Vagina (tissue), 2 donors: ENCODE measurements around the gene CEMIP.

Experiments used
- POLR2A ChIP-seq, 2 donors: fragments of 450-650 bp; IDR thresholded peaks; one replicate each; pipeline ENCODE4 v1.6.1; 2017; ENCODE audit warnings: antibody characterized with exemption in 2 of 2, mild to moderate bottlenecking in 2 of 2, moderate library complexity in 2 of 2
- POLR2AphosphoS5 ChIP-seq, 2 donors: sonication (generic); formaldehyde crosslinking; IDR thresholded peaks; one replicate each; pipeline ENCODE4 v1.9.0; 2017; ENCODE audit warnings: antibody characterized with exemption in 2 of 2, mild to moderate bottlenecking in 2 of 2, low read depth in 1 of 2; ENCODE audit not compliant: insufficient read depth in 1 of 2
- TF ChIP-seq, protein P1 (sequence below), 3 experiments: fragments of 450-650 bp in 2 of 3; fragments of 200-600 bp in 1 of 3; sonication (generic) in 1 of 3; IDR thresholded peaks; one replicate each; pipeline ENCODE4 v1.5.1; 2017 to 2019; ENCODE audit warnings: antibody characterized with exemption in 3 of 3, mild to moderate bottlenecking in 2 of 3, moderate library complexity in 2 of 3

GRCh38 chr15:80950291-80951078 lies 171.3 kb downstream of the CEMIP start:
- TF ChIP-seq, protein P1, sequence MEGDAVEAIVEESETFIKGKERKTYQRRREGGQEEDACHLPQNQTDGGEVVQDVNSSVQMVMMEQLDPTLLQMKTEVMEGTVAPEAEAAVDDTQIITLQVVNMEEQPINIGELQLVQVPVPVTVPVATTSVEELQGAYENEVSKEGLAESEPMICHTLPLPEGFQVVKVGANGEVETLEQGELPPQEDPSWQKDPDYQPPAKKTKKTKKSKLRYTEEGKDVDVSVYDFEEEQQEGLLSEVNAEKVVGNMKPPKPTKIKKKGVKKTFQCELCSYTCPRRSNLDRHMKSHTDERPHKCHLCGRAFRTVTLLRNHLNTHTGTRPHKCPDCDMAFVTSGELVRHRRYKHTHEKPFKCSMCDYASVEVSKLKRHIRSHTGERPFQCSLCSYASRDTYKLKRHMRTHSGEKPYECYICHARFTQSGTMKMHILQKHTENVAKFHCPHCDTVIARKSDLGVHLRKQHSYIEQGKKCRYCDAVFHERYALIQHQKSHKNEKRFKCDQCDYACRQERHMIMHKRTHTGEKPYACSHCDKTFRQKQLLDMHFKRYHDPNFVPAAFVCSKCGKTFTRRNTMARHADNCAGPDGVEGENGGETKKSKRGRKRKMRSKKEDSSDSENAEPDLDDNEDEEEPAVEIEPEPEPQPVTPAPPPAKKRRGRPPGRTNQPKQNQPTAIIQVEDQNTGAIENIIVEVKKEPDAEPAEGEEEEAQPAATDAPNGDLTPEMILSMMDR (IDR thresholded peaks at IDR 0.05): no peak
- no peak for TF ChIP-seq POLR2A (IDR thresholded peaks at IDR 0.05)
- TF ChIP-seq POLR2AphosphoS5 (IDR thresholded peaks at IDR 0.05; ENCODE audit: insufficient read depth in 1 of 2, low read depth in 1 of 2): no peak
